ENCODE measurements around the gene RCAN3.
"Not testable (repeated sequence)": the region's sequence is repeated elsewhere in the genome, so short reads cannot be mapped to it uniquely, and the experiment has no call there.

Gene RCAN3

GRCh38 chr1:24514946-24515345 lies 12.3 kb downstream of the RCAN3 start:
- H3K9me3 ChIP-seq, result no peaks in the 10 kb centered on the region
- H3K27me3 ChIP-seq, result peaks cover 12% of the 10 kb centered on the region
- H3K4me3 ChIP-seq (ENCODE audit: low read depth, low read length), result no peak overlapping the region
- TF ChIP-seq, protein P1, sequence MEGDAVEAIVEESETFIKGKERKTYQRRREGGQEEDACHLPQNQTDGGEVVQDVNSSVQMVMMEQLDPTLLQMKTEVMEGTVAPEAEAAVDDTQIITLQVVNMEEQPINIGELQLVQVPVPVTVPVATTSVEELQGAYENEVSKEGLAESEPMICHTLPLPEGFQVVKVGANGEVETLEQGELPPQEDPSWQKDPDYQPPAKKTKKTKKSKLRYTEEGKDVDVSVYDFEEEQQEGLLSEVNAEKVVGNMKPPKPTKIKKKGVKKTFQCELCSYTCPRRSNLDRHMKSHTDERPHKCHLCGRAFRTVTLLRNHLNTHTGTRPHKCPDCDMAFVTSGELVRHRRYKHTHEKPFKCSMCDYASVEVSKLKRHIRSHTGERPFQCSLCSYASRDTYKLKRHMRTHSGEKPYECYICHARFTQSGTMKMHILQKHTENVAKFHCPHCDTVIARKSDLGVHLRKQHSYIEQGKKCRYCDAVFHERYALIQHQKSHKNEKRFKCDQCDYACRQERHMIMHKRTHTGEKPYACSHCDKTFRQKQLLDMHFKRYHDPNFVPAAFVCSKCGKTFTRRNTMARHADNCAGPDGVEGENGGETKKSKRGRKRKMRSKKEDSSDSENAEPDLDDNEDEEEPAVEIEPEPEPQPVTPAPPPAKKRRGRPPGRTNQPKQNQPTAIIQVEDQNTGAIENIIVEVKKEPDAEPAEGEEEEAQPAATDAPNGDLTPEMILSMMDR (IDR thresholded peaks at IDR 0.05; ENCODE audit: low read depth, low read length), result no peak
- no peaks in the 10 kb centered on the region for H3K36me3 ChIP-seq
- no peaks in the 10 kb centered on the region for H3K4me1 ChIP-seq
- no peak for DNase-seq

- H3K4me1 ChIP-seq; H3K4me3 ChIP-seq (ENCODE audit: low read depth, low read length); H3K9me3 ChIP-seq; H3K36me3 ChIP-seq: not testable (repeated sequence)
- peak; percentile 10 for DNase-seq
- peaks cover 12% of the 10 kb centered on the region for H3K27me3 ChIP-seq
Observed at GRCh38 chr1:24515671-24516209, 13.1 kb downstream of the RCAN3 start.

DNA sequence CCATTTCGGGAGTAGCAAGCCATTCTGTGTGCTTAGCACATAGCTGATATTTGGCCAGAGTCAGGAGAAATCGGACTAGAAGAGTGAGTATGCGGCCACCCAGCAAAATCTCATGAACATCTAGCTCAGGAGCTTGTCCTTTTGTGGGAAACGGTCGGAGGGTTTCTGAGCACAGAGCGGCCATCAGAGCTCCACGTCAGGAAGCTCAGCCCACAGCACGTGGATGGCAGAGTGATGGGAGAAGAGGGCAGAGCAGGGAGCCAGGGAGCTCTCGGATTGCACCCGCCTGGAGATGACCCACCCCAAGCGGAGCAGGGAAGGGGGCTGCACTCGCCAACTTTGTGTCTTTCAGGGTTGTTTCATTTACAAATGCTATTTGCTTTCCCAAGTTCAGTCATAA lies 13.9 kb downstream of the RCAN3 start:
- Histone ChIP-seq H3K27me3 (peaks cover 9% of the 10 kb centered on the region), H3K9me3 (no peaks in the 10 kb centered on the region), H3K4me3 (ENCODE audit: low read depth, low read length) (no peak overlapping the region), H3K4me1 (no peaks in the 10 kb centered on the region), H3K36me3 (no peaks in the 10 kb centered on the region)
- no peak for DNase-seq
- TF ChIP-seq, protein P1 (IDR thresholded peaks at IDR 0.05; ENCODE audit: low read depth, low read length), result no peak

DNA sequence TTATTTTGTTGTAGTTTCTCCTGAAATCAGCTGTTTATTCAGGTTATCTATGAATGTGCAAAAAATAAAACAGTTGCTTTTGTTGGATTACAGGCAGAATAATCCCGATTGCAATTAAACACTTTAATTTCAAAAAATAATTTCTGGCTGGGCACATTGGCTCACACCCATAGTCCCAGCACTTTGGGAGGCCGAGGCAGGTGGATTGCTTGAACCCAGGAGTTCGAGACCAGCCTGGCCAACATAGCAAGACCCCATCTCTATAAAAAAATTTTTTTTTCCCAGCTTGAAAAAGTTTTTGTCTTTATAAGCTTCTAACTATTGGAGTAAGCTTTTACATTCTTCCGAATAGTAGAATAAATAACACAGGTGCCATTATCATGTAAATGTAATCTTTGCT lies 15.3 kb downstream of the RCAN3 start:
- H3K27me3 ChIP-seq, result peaks cover 9% of the 10 kb centered on the region
- DNase-seq, result no peak
- H3K4me1 ChIP-seq, result no peaks in the 10 kb centered on the region
- H3K36me3 ChIP-seq, result no peaks in the 10 kb centered on the region
- H3K9me3 ChIP-seq, result no peaks in the 10 kb centered on the region
- H3K4me3 ChIP-seq (ENCODE audit: low read depth, low read length), result no peak overlapping the region
- TF ChIP-seq, protein P1 (IDR thresholded peaks at IDR 0.05; ENCODE audit: low read depth, low read length), result no peak

DNA sequence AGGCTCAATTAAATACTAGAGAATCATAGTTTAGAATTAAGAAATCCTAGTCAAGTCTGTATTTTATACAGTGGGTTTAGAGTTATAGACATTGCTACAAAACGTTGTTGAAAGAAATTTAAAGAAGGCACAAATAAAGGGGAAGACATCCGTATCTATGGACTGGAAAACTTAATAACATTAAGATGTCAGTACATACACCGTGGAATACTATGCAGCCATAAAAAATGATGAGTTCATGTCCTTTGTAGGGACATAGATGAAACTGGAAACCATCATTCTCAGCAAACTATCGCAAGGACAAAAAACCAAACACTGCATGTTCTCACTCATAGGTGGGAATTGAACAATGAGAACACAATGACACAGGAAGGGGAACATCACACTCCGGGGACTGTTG lies 17.6 kb downstream of the RCAN3 start:
- H3K36me3 ChIP-seq; H3K9me3 ChIP-seq; H3K4me3 ChIP-seq (ENCODE audit: low read depth, low read length); DNase-seq; H3K4me1 ChIP-seq; H3K27me3 ChIP-seq: not testable (repeated sequence)

DNA sequence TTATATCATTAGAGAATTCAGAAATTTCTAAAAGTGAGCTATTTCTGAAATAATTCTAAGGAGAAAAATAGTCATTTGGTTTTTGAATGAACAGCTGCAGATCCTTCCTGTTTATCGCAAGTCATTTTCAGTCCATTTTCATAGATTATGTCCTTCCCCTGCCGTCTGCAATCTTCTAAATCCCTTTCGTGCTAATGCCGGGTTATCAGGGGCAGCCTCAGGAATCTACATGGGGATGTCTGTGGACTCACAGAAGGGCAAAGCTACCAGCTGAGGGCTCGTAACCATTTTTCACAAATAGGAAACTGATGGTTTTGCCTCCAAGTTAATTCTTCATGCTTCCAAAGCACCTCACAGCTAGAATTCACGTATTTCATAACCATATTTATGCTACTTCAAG lies 23.0 kb downstream of the RCAN3 start:
- Histone ChIP-seq H3K4me1 (no peaks in the 10 kb centered on the region), H3K36me3 (no peaks in the 10 kb centered on the region), H3K9me3 (no peaks in the 10 kb centered on the region), H3K4me3 (ENCODE audit: low read depth, low read length) (no peak overlapping the region), H3K27me3 (peaks cover 4% of the 10 kb centered on the region; the same call in 1 of the 2 replicates)
- DNase-seq, result no peak
- TF ChIP-seq, protein P1 (IDR thresholded peaks at IDR 0.05; ENCODE audit: low read depth, low read length), result no peak

DNA sequence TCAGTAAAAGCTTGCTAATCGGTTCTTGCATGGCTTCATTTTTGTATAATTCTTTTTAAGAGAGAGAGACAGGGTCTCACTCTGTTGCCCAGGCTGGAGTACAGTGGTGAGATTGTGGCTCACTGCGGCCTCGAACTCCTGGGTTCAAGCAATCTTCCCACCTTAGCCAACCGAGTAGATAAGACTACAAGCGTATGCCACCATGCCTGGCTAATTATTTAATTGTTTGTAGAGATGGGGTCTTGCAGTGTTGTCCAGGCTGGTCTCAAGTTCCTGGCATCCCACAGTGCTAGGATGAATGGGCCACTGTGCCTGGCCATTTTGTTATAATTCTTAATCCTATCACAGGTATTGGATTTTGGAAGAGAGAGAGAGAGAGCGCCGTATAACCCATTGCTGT lies 23.4 kb downstream of the RCAN3 start:
- H3K9me3 ChIP-seq, result no peaks in the 10 kb centered on the region
- peaks cover 4% of the 10 kb centered on the region; the same call in 1 of the 2 replicates for H3K27me3 ChIP-seq
- no peak for DNase-seq
- H3K4me1 ChIP-seq, result no peaks in the 10 kb centered on the region
- TF ChIP-seq, protein P1 (IDR thresholded peaks at IDR 0.05; ENCODE audit: low read depth, low read length), result no peak
- H3K4me3 ChIP-seq (ENCODE audit: low read depth, low read length), result no peak overlapping the region
- H3K36me3 ChIP-seq, result no peaks in the 10 kb centered on the region
